BE2C (cell line): Measurements from ENCODE around the gene AZGP1.
"Not testable (repeated sequence)": the region's sequence is repeated elsewhere in the genome, so short reads cannot be mapped to it uniquely, and the experiment has no call there.

Source experiments
- DNase-seq: peaks from one replicate; pipeline ENCODE4 v3.0.0-alpha.2; 2020
- H3K27me3 ChIP-seq: fragments of 250-450 bp; sonication (Bioruptor Pico); 2 replicates; pipeline ENCODE4 v1.5.1; 2020; ENCODE audit warnings: mild to moderate bottlenecking
- H3K36me3 ChIP-seq: fragments of 250-450 bp; sonication (Bioruptor Pico); 2 replicates; pipeline ENCODE4 v1.5.1; 2020; ENCODE audit warnings: mild to moderate bottlenecking
- H3K4me1 ChIP-seq: fragments of 250-450 bp; sonication (Bioruptor Pico); 2 replicates; pipeline ENCODE4 v1.5.1; 2020
- H3K4me3 ChIP-seq: 2 replicates; pipeline ENCODE4 v1.5.1; 2011; ENCODE audit warnings: low read depth, low read length
- H3K9me3 ChIP-seq: fragments of 250-450 bp; sonication (Bioruptor Pico); 2 replicates; pipeline ENCODE4 v1.5.1; 2020
- CTCF ChIP-seq: IDR thresholded peaks from 2 replicates; pipeline ENCODE4 v1.5.1; 2012; ENCODE audit warnings: mild to moderate bottlenecking, low read depth, low read length

The AZGP1 gene

GRCh38 chr7:99974681-99975080, 1.1 kb downstream of the AZGP1 start:
- no peak for TF ChIP-seq CTCF
- H3K27me3 ChIP-seq, result peaks cover 7% of the 10 kb centered on the region; the same call in 1 of the 2 replicates
- H3K4me1 ChIP-seq, result peaks cover 2% of the 10 kb centered on the region; the same call in 1 of the 2 replicates
- no peak for DNase-seq
- H3K36me3 ChIP-seq, result no peaks in the 10 kb centered on the region; the same call in 1 of the 2 replicates
- H3K4me3 ChIP-seq, result no peak overlapping the region
- H3K9me3 ChIP-seq, result no peaks in the 10 kb centered on the region

- not testable (repeated sequence) for H3K9me3 ChIP-seq, H3K27me3 ChIP-seq, H3K4me3 ChIP-seq, DNase-seq, H3K4me1 ChIP-seq, H3K36me3 ChIP-seq
Observed at GRCh38 chr7:99973817-99974216, 2.0 kb downstream of the AZGP1 start.

GRCh38 chr7:99971242-99971641, 4.6 kb downstream of the AZGP1 start:
- no peak for DNase-seq
- Histone ChIP-seq H3K4me1 (no peaks in the 10 kb centered on the region), H3K27me3 (peaks cover 13% of the 10 kb centered on the region), H3K36me3 (no peaks in the 10 kb centered on the region; the same call in 1 of the 2 replicates), H3K4me3 (no peak overlapping the region), H3K9me3 (no peaks in the 10 kb centered on the region)
- no peak for TF ChIP-seq CTCF

GRCh38 chr7:99969813-99970212, 6.0 kb downstream of the AZGP1 start:
- peaks cover 27% of the 10 kb centered on the region for H3K27me3 ChIP-seq
- H3K4me1 ChIP-seq, H3K9me3 ChIP-seq, DNase-seq, H3K4me3 ChIP-seq, H3K36me3 ChIP-seq: not testable (repeated sequence)

GRCh38 chr7:99969298-99969697, 6.5 kb downstream of the AZGP1 start:
- H3K27me3 ChIP-seq, result peaks cover 33% of the 10 kb centered on the region
- TF ChIP-seq CTCF, result no peak
- no peaks in the 10 kb centered on the region for H3K9me3 ChIP-seq
- no peak for DNase-seq
- no peaks in the 10 kb centered on the region for H3K4me1 ChIP-seq
- no peak overlapping the region for H3K4me3 ChIP-seq
- H3K36me3 ChIP-seq, result no peaks in the 10 kb centered on the region; the same call in 1 of the 2 replicates

- H3K4me1 ChIP-seq, result no peaks in the 10 kb centered on the region
- no peak for DNase-seq
- no peak for TF ChIP-seq CTCF
- H3K4me3 ChIP-seq, result no peak overlapping the region
- no peaks in the 10 kb centered on the region for H3K36me3 ChIP-seq
- peaks cover 73% of the 10 kb centered on the region for H3K27me3 ChIP-seq
- no peaks in the 10 kb centered on the region for H3K9me3 ChIP-seq
Observed at GRCh38 chr7:99958564-99959227, 17.1 kb downstream of the AZGP1 start.

GRCh38 chr7:99955247-99955646, 20.6 kb downstream of the AZGP1 start:
- Histone ChIP-seq H3K9me3 (no peaks in the 10 kb centered on the region; the same call in 1 of the 2 replicates), H3K27me3 (peaks cover 51% of the 10 kb centered on the region), H3K4me3 (no peak overlapping the region), H3K36me3 (no peaks in the 10 kb centered on the region), H3K4me1 (no peaks in the 10 kb centered on the region)
- no peak for TF ChIP-seq CTCF
- DNase-seq, result no peak

- not testable (repeated sequence) for H3K9me3 ChIP-seq, DNase-seq, H3K4me3 ChIP-seq, H3K36me3 ChIP-seq, H3K4me1 ChIP-seq
- H3K27me3 ChIP-seq, result peaks cover 45% of the 10 kb centered on the region
Observed at GRCh38 chr7:99954643-99955042, 21.2 kb downstream of the AZGP1 start.
